Urinary bladder (tissue), 4 donors: ENCODE data around the gene P2RY14. TPM values are rescaled to one million over a fixed set of nuclear protein-coding genes. Genes with fewer than 3 reads are reported as not detected.

Source experiments
- DNase-seq: peaks from one replicate; pipeline ENCODE4 v3.0.0-alpha.2; 2015; ENCODE audit errors: extremely low spot score
- H3K27ac ChIP-seq: one replicate; pipeline ENCODE4 v1.5.1; 2013; ENCODE audit warnings: low read depth, mild to moderate bottlenecking, moderate library complexity
- H3K36me3 ChIP-seq: one replicate; pipeline ENCODE4 v1.6.1; 2013; ENCODE audit warnings: mild to moderate bottlenecking, moderate library complexity; ENCODE audit not compliant: insufficient read depth
- H3K4me1 ChIP-seq: one replicate; pipeline ENCODE4 v1.6.1; 2013; ENCODE audit warnings: mild to moderate bottlenecking, moderate library complexity; ENCODE audit not compliant: insufficient read depth
- H3K4me3 ChIP-seq: one replicate; pipeline ENCODE4 v1.5.1; 2013; ENCODE audit warnings: low read depth, low read length
- WGBS: extraction: QIAGEN DNeasy Blood & Tissue Kit; methylation state at CpG from one replicate; pipeline ENCODE4 v1.1.7; 2013; 5-methylcytosine and 5-hydroxymethylcytosine counted together
- polyA plus RNA-seq: library from polyadenylated mRNA; stranded (reverse); fragments of 200-250 nt; gene quantifications from one replicate; pipeline ENCODE4 v1.2.3, GENCODE V29; 2013
- small RNA-seq: library from RNA; depleted of rRNA; stranded (forward); fragments of <200 nt; gene quantifications from one replicate; pipeline ENCODE3, GENCODE V24; 2014
- total RNA-seq: library from RNA; depleted of rRNA; stranded (reverse); fragments of >200 nt; gene quantifications from one replicate; pipeline ENCODE4 v1.2.3, GENCODE V29; 2014
- donor health status: healthy with polysubstance abuse.
- donor health status: healthy.

Gene P2RY14
- total and polyA plus RNA-seq, 2 donors: 2.6 to 4.7 TPM

DNA sequence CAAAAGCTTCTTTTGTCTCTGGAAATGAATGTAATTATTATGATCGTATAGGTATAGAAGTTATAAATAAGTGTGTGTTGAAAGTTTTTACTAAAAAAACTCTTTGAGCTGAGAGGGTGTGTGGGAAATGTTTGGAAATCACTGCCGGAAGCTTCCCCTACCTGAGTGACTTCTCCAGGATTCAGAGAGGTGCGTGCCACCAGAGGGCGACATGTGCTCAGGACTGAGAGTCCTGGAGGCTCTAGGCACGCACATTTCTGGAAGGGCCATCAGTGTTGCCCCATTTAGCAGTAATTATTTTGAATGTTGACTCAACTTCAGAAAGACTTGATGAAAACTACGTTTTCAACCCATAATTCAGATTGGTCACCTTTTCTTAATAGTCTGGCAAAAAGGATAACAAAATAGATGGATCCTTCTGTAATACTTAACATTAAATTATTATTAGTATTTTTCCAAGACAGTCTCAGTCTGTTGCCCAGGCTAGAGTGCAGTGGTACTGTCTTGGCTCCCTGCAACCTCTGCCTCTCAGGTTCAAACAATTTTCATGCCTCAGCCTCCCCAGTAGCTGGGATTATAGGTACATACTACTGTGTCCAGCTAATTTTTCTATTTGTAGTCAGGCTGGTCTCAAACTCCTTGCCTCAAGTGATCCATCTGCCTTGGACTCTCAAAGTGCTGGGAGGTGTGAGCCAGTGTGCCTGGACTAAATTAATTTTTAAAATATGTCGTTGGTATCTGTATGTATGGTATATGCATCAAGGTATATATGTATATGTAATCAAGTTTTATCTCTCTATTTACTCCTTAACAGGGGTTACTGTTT, 109.9 kb downstream of the P2RY14 start:
- DNase-seq: no peak
- WGBS: 26% methylated on average over 7 of the region's 7 CpGs
- no peaks in the 10 kb centered on the region for H3K4me1 ChIP-seq
- H3K4me3 ChIP-seq: no peak overlapping the region
- no peaks in the 10 kb centered on the region for H3K36me3 ChIP-seq
- H3K27ac ChIP-seq: no peak overlapping the region

DNA sequence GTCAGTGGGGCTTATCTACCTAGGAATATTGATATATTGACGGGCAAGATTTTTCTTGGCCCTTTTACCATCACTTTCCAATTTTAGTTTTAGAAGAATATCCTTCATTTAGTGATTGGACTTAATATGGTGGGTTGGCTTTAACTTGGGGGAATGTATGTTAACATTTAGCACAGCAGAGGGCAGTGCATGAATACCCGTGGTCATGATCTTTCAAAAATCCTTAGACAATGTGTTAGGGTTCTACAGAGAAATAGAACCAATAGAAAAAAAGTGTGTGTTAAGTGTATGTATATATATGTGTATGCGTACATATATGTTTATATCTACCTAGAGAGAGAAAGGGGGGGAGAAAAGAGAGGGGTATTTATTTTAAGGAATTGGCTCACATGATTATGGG, 112.2 kb downstream of the P2RY14 start:
- no peak overlapping the region for H3K4me3 ChIP-seq
- 87% methylated on average over 3 of the region's 3 CpGs for WGBS
- H3K4me1 ChIP-seq: no peaks in the 10 kb centered on the region
- no peak overlapping the region for H3K27ac ChIP-seq
- H3K36me3 ChIP-seq: no peaks in the 10 kb centered on the region
- no peak for DNase-seq

DNA sequence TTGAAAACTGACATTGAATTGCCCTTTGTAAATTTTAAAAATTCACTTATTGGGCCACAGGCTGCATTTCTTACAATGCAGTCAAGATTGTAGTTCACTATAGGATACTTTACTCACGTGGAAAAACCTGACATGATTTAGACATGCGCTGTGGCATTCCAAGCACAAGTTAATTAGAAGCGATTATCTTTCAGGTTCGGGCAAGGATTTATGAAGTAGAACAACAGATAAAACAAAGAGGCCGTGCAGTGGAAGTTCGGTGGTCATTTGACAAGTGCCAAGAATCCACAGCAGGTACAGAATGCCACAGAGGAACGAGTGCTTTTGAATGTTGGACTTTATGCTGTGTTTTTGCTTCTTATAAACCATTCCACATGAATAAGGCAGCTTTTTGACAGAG, 113.1 kb downstream of the P2RY14 start:
- 78% methylated on average over 7 of the region's 7 CpGs for WGBS
- no peaks in the 10 kb centered on the region for H3K36me3 ChIP-seq

More for the DNA sequence above, 113.1 kb downstream of the P2RY14 start:
- Histone ChIP-seq H3K4me3 (no peak overlapping the region), H3K27ac (no peak overlapping the region), H3K4me1 (no peaks in the 10 kb centered on the region)
- DNase-seq: no peak

Small RNA genes within 50 kb of the gene (small RNA-seq; reads per million reads assigned to genes)
- gene RNA5SP145: 0.15 reads per million

Other genes starting within 250 kb of the P2RY14 start
- gene MED12L, start 192.9 kb downstream of the P2RY14 start, total RNA-seq: 3.1 TPM
- gene MED12L, start 192.9 kb downstream of the P2RY14 start, polyA plus RNA-seq: 0.11 TPM
- 0.63 TPM for gene GPR171, start 75.3 kb downstream of the P2RY14 start, total RNA-seq
- 1.5 TPM for gene GPR171, start 75.3 kb downstream of the P2RY14 start, polyA plus RNA-seq
- gene GPR87, start 38.3 kb upstream of the P2RY14 start, total RNA-seq: 5.0 TPM
- gene GPR87, start 38.3 kb upstream of the P2RY14 start, polyA plus RNA-seq: 4.2 TPM
- 2.3 TPM for gene P2RY13, start 51.0 kb upstream of the P2RY14 start, total RNA-seq
- 0.57 TPM for gene P2RY13, start 51.0 kb upstream of the P2RY14 start, polyA plus RNA-seq
- gene P2RY12, start 106.2 kb upstream of the P2RY14 start, total RNA-seq: 5.3 TPM
- 1.5 TPM for gene P2RY12, start 106.2 kb upstream of the P2RY14 start, polyA plus RNA-seq
- gene IGSF10, start 182.5 kb upstream of the P2RY14 start, total RNA-seq: 23.2 TPM
- gene IGSF10, start 182.5 kb upstream of the P2RY14 start, polyA plus RNA-seq: 9.8 TPM